SK-N-SH (cell line): ENCODE measurements around the gene C4orf50. TPM values are rescaled to one million over a fixed set of nuclear protein-coding genes. Genes with fewer than 3 reads are reported as not detected.

Experiments
- CTCF ChIA-PET: fragments of 300-600, 350-600 bp; formaldehyde crosslinking; extraction: SDS; loops from one replicate; lab custom pipeline; 2021; lab: Yijun Ruan, JAX
- POLR2A ChIA-PET: fragments of 350-600 bp; sonication (Branson Sonifier 250); formaldehyde crosslinking; extraction: SDS; loops from one replicate; lab custom pipeline; 2020; ENCODE audit warnings: antibody characterized with exemption, inconsistent platforms; lab: Yijun Ruan, JAX
- DNase-seq: peaks from one replicate; pipeline ENCODE4 v3.0.0; 2012
- H2AFZ ChIP-seq: fragments of 200-600 bp; sonication (generic); 2 replicates; pipeline ENCODE4 v1.8.1; 2016; ENCODE audit warnings: antibody characterized with exemption, mild to moderate bottlenecking, low read depth
- H3F3A ChIP-seq: fragments of 200-600 bp; sonication (generic); replicated peaks from 2 replicates; pipeline ENCODE3; 2016; ENCODE audit warnings: antibody characterized with exemption, mild to moderate bottlenecking; ENCODE audit not compliant: insufficient read depth
- H3K27ac ChIP-seq, 2 experiments: fragments of 200-500 bp in 1 of 2; fragments of 200-600 bp in 1 of 2; sonication (Bioruptor generic) in 1 of 2; sonication (generic), shearing (Covaris generic) in 1 of 2; 2 replicates each; pipeline versions ENCODE4 v1.5.1 to v1.6.1; 2014 to 2016; ENCODE audit warnings: low read depth in 2 of 2, inconsistent platforms in 1 of 2, low read length in 1 of 2, mild to moderate bottlenecking in 1 of 2, mixed read lengths in 1 of 2
- H3K27me3 ChIP-seq: fragments of 200-600 bp; sonication (generic), shearing (Covaris generic); 2 replicates; pipeline ENCODE4 v1.6.1; 2016; ENCODE audit warnings: mixed run types; ENCODE audit not compliant: insufficient read depth
- H3K36me3 ChIP-seq, 2 experiments: fragments of 200-500 bp in 1 of 2; fragments of 200-600 bp in 1 of 2; sonication (Bioruptor generic) in 1 of 2; sonication (generic) in 1 of 2; replicated peaks in 1 of 2; 2 replicates each; pipeline versions ENCODE3 to v1.5.1; 2014 to 2016; ENCODE audit warnings: low read length in 1 of 2, mild to moderate bottlenecking in 1 of 2; ENCODE audit not compliant: insufficient read depth in 2 of 2, control insufficient read depth in 1 of 2
- H3K4me1 ChIP-seq, 2 experiments: fragments of 200-500 bp in 1 of 2; fragments of 200-600 bp in 1 of 2; sonication (Bioruptor generic) in 1 of 2; sonication (generic), shearing (Covaris generic) in 1 of 2; 2 replicates each; pipeline versions ENCODE4 v1.5.1 to v1.6.1; 2014 to 2016; ENCODE audit warnings: low read depth in 1 of 2, low read length in 1 of 2, mixed run types in 1 of 2; ENCODE audit not compliant: insufficient read depth in 2 of 2, control insufficient read depth in 1 of 2
- H3K4me2 ChIP-seq: fragments of 200-600 bp; sonication (generic), shearing (Covaris generic); 2 replicates; pipeline ENCODE4 v1.6.1; 2017; ENCODE audit warnings: mixed run types
- H3K4me3 ChIP-seq, 2 experiments: fragments of 200-500 bp in 1 of 2; fragments of 200-600 bp in 1 of 2; sonication (Bioruptor generic) in 1 of 2; sonication (generic), shearing (Covaris generic) in 1 of 2; 2 replicates each; pipeline versions ENCODE4 v1.5.1 to v1.8.1; 2014 to 2016; ENCODE audit warnings: low read depth in 2 of 2, inconsistent platforms in 1 of 2, low read length in 1 of 2, mild to moderate bottlenecking in 1 of 2, mixed read lengths in 1 of 2, moderate library complexity in 1 of 2
- H3K79me2 ChIP-seq: fragments of 200-600 bp; sonication (generic); 2 replicates; pipeline ENCODE4 v1.8.1; 2017; ENCODE audit warnings: mild to moderate bottlenecking; ENCODE audit not compliant: insufficient read depth
- H3K9ac ChIP-seq: fragments of 200-600 bp; sonication (generic); 2 replicates; pipeline ENCODE4 v1.6.1; 2017; ENCODE audit warnings: mixed run types
- H3K9me2 ChIP-seq: fragments of 200-600 bp; sonication (generic); 2 replicates; pipeline ENCODE4 v1.6.1; 2017; ENCODE audit warnings: mixed run types
- H3K9me3 ChIP-seq: fragments of 200-600 bp; sonication (generic); 2 replicates; pipeline ENCODE4 v1.6.1; 2017; ENCODE audit warnings: mixed run types, mild to moderate bottlenecking, moderate library complexity
- H4K20me1 ChIP-seq: fragments of 200-600 bp; sonication (generic); 2 replicates; pipeline ENCODE4 v1.6.1; 2017; ENCODE audit warnings: mild to moderate bottlenecking, mixed run types; ENCODE audit not compliant: insufficient read depth
- CHD2 ChIP-seq: fragments of 150-350 bp; IDR thresholded peaks from 2 replicates; pipeline ENCODE4 v1.6.1; 2018; ENCODE audit warnings: low read length; ENCODE audit not compliant: partially characterized antibody
- EP300 ChIP-seq, 2 experiments: IDR thresholded peaks; 2 replicates each; pipeline versions ENCODE4 v1.4.0 to v1.6.1; 2012; ENCODE audit warnings: borderline replicate concordance in 1 of 2, low read depth in 1 of 2, low read length in 1 of 2
- EZH2phosphoT487 ChIP-seq: fragments of 200-600 bp; sonication (generic); IDR thresholded peaks from 2 replicates; pipeline ENCODE4 v1.6.1; 2017; ENCODE audit warnings: low read depth, mixed run types, mild to moderate bottlenecking, antibody characterized with exemption, moderate library complexity, borderline replicate concordance
- GATA2 ChIP-seq: sonication (generic); formaldehyde crosslinking; IDR thresholded peaks from 2 replicates; pipeline ENCODE4 v1.5.0; 2020; ENCODE audit warnings: mild to moderate bottlenecking, missing genetic modification reagents
- JUND ChIP-seq: IDR thresholded peaks from 2 replicates; pipeline ENCODE4 v1.4.0; 2012
- MXI1 ChIP-seq: IDR thresholded peaks from 2 replicates; pipeline ENCODE4 v1.6.1; 2012; ENCODE audit warnings: mild to moderate bottlenecking, low read depth, low read length, improper control_type of control experiment
- POLR2AphosphoS5 ChIP-seq: IDR thresholded peaks from 2 replicates; pipeline ENCODE4 v1.6.1; 2012; ENCODE audit warnings: low read depth, low read length
- RCOR1 ChIP-seq: fragments of 150-350 bp; IDR thresholded peaks from 2 replicates; pipeline ENCODE4 v1.6.1; 2017; ENCODE audit warnings: antibody characterized with exemption, low read length
- RXRA ChIP-seq: IDR thresholded peaks from 2 replicates; pipeline ENCODE4 v1.4.0; 2012; ENCODE audit warnings: low read depth, mild to moderate bottlenecking, borderline replicate concordance
- SIN3A ChIP-seq: IDR thresholded peaks from 2 replicates; pipeline ENCODE4 v1.6.1; 2012; ENCODE audit warnings: low read depth, mild to moderate bottlenecking, low read length, moderate library complexity, borderline replicate concordance
- TAF1 ChIP-seq: IDR thresholded peaks from 2 replicates; pipeline ENCODE4 v1.6.1; 2012; ENCODE audit warnings: low read depth, mild to moderate bottlenecking, low read length, moderate library complexity, borderline replicate concordance
- YY1 ChIP-seq: IDR thresholded peaks from 2 replicates; pipeline ENCODE4 v1.4.0; 2012; ENCODE audit warnings: low read depth, mild to moderate bottlenecking
- WGBS: methylation state at CpG from one replicate; pipeline ENCODE4 v1.1.6; 2017; ENCODE audit warnings: low lambda C conversion rate; 5-methylcytosine and 5-hydroxymethylcytosine counted together
- polyA plus RNA-seq, 3 experiments: library from polyadenylated mRNA; depleted of rRNA; stranded (reverse); fragments of >200 nt; gene quantifications; 2 replicates each; pipeline ENCODE4 v1.2.3, GENCODE V29; 2012
- TF ChIP-seq, protein P1 (sequence below): IDR thresholded peaks from 2 replicates; pipeline ENCODE4 v1.6.1; 2012; ENCODE audit warnings: mild to moderate bottlenecking, low read depth, low read length, moderate library complexity
- TF ChIP-seq, protein P2 (sequence below): fragments of 200-600 bp; sonication (generic); IDR thresholded peaks from 2 replicates; pipeline ENCODE4 v1.6.1; 2017; ENCODE audit warnings: antibody characterized with exemption, mild to moderate bottlenecking, moderate library complexity
- TF ChIP-seq, protein P3 (sequence below): IDR thresholded peaks from 2 replicates; pipeline ENCODE4; 2012
- TF ChIP-seq, protein P4 (sequence below): fragments of 150-350 bp; IDR thresholded peaks from 2 replicates; pipeline ENCODE4 v1.6.1; 2016; ENCODE audit warnings: mild to moderate bottlenecking, low read depth, low read length

The C4orf50 gene
- polyA plus RNA-seq, 1 of the 3 experiments (the other 2 are of a cell fraction) = under 0.01 TPM

DNA sequence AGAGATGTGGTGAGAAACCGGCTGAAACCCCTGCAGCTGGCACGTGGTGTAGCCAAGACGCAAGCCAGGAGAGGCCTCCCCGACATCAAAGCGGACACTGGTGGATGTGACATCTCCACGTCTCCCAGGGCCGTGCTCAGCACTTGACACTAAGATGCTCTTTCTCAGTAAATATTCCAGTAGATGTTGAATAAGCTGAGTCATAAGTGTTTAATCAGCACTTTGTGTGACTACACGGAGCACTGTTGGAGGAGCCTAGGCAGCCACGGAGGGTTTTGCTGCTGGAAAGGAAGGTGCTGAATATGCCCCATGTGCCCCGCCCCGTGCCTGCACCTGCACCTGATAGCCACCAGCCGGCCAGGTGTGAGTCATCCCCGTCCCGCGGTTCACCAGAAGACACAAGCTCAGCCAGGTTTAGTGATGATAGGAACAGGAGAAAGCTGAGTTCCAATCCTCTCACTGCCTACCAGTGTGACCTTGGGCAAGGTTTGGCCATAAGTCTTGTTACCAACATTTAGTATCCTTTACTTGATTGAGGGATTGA lies 29.0 kb upstream of the C4orf50 start:
- 43% methylated on average over 10 of the region's 15 CpGs for WGBS
- no peaks in the 10 kb centered on the region for H4K20me1 ChIP-seq
- no peaks in the 10 kb centered on the region for H3K36me3 ChIP-seq
- DNase-seq = no peak
- no peaks in the 10 kb centered on the region for H3K9me3 ChIP-seq
- H3K27me3 ChIP-seq = no peaks in the 10 kb centered on the region
- ChIA-PET POLR2A (no interaction called here), CTCF (interaction anchor here (0.9 kb wide), 1 partner anchor 50 kb away, joined by 3 read pairs; no protein-coding TSS in a partner anchor)
- no peak overlapping the region for H3K4me3 ChIP-seq
- TF ChIP-seq GATA2 (no peak), POLR2AphosphoS5 (no peak), JUND (no peak), MXI1 (no peak), CHD2 (no peak), YY1 (no peak), RXRA (no peak), EZH2phosphoT487 (no peak), EP300 (IDR thresholded peaks at IDR 0.05; ENCODE audit: borderline replicate concordance in 1 of 2, low read depth in 1 of 2, low read length in 1 of 2) (no peak), TAF1 (no peak), SIN3A (no peak), RCOR1 (no peak)
- TF ChIP-seq, protein P1, sequence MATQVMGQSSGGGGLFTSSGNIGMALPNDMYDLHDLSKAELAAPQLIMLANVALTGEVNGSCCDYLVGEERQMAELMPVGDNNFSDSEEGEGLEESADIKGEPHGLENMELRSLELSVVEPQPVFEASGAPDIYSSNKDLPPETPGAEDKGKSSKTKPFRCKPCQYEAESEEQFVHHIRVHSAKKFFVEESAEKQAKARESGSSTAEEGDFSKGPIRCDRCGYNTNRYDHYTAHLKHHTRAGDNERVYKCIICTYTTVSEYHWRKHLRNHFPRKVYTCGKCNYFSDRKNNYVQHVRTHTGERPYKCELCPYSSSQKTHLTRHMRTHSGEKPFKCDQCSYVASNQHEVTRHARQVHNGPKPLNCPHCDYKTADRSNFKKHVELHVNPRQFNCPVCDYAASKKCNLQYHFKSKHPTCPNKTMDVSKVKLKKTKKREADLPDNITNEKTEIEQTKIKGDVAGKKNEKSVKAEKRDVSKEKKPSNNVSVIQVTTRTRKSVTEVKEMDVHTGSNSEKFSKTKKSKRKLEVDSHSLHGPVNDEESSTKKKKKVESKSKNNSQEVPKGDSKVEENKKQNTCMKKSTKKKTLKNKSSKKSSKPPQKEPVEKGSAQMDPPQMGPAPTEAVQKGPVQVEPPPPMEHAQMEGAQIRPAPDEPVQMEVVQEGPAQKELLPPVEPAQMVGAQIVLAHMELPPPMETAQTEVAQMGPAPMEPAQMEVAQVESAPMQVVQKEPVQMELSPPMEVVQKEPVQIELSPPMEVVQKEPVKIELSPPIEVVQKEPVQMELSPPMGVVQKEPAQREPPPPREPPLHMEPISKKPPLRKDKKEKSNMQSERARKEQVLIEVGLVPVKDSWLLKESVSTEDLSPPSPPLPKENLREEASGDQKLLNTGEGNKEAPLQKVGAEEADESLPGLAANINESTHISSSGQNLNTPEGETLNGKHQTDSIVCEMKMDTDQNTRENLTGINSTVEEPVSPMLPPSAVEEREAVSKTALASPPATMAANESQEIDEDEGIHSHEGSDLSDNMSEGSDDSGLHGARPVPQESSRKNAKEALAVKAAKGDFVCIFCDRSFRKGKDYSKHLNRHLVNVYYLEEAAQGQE = no peak
- TF ChIP-seq, protein P2, sequence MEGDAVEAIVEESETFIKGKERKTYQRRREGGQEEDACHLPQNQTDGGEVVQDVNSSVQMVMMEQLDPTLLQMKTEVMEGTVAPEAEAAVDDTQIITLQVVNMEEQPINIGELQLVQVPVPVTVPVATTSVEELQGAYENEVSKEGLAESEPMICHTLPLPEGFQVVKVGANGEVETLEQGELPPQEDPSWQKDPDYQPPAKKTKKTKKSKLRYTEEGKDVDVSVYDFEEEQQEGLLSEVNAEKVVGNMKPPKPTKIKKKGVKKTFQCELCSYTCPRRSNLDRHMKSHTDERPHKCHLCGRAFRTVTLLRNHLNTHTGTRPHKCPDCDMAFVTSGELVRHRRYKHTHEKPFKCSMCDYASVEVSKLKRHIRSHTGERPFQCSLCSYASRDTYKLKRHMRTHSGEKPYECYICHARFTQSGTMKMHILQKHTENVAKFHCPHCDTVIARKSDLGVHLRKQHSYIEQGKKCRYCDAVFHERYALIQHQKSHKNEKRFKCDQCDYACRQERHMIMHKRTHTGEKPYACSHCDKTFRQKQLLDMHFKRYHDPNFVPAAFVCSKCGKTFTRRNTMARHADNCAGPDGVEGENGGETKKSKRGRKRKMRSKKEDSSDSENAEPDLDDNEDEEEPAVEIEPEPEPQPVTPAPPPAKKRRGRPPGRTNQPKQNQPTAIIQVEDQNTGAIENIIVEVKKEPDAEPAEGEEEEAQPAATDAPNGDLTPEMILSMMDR = no peak
- TF ChIP-seq, protein P3, sequence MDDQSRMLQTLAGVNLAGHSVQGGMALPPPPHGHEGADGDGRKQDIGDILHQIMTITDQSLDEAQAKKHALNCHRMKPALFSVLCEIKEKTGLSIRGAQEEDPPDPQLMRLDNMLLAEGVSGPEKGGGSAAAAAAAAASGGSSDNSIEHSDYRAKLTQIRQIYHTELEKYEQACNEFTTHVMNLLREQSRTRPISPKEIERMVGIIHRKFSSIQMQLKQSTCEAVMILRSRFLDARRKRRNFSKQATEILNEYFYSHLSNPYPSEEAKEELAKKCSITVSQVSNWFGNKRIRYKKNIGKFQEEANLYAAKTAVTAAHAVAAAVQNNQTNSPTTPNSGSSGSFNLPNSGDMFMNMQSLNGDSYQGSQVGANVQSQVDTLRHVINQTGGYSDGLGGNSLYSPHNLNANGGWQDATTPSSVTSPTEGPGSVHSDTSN = no peak
- TF ChIP-seq, protein P4, sequence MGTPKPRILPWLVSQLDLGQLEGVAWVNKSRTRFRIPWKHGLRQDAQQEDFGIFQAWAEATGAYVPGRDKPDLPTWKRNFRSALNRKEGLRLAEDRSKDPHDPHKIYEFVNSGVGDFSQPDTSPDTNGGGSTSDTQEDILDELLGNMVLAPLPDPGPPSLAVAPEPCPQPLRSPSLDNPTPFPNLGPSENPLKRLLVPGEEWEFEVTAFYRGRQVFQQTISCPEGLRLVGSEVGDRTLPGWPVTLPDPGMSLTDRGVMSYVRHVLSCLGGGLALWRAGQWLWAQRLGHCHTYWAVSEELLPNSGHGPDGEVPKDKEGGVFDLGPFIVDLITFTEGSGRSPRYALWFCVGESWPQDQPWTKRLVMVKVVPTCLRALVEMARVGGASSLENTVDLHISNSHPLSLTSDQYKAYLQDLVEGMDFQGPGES = no peak
- H3K27ac ChIP-seq = no peak overlapping the region
- H3K4me2 ChIP-seq = no peak overlapping the region
- no peak overlapping the region for H3K9ac ChIP-seq
- no peaks in the 10 kb centered on the region for H3K9me2 ChIP-seq
- H3K4me1 ChIP-seq = no peaks in the 10 kb centered on the region
- H2AFZ ChIP-seq = no peak overlapping the region
- no peaks in the 10 kb centered on the region for H3K79me2 ChIP-seq
- H3F3A ChIP-seq = no peaks in the 10 kb centered on the region
